NCI-H345 (cell line): ENCODE results near the gene HS3ST3B1.

ENCODE experiments used
- DNase-seq: peaks from one replicate; lab custom pipeline; 2025; lab: John Stamatoyannopoulos, UW

HS3ST3B1 gene

DNA sequence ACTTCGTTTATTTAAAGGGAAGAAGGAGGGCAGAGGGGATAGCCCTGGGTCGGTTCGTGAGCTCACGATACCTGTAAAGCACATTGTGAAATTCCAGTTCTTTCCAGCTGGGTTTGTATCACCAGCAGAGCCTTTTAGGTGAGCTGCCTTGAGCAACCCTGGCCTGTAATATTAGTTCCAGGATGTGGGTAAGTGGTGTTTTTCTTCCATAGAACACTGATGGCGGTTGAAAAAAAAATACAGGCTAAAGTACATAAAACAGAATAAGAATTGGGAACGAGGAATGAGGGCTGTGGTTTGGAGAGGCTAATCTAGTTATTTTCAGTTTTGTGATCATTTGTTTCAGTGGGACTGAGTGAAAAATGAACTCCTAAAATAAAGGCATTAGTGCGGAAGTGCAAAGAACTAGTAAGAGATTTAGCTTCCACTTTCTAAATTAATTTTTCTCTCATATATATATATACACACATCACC, 20.6 kb downstream of the HS3ST3B1 start:
- no peak for DNase-seq

DNA sequence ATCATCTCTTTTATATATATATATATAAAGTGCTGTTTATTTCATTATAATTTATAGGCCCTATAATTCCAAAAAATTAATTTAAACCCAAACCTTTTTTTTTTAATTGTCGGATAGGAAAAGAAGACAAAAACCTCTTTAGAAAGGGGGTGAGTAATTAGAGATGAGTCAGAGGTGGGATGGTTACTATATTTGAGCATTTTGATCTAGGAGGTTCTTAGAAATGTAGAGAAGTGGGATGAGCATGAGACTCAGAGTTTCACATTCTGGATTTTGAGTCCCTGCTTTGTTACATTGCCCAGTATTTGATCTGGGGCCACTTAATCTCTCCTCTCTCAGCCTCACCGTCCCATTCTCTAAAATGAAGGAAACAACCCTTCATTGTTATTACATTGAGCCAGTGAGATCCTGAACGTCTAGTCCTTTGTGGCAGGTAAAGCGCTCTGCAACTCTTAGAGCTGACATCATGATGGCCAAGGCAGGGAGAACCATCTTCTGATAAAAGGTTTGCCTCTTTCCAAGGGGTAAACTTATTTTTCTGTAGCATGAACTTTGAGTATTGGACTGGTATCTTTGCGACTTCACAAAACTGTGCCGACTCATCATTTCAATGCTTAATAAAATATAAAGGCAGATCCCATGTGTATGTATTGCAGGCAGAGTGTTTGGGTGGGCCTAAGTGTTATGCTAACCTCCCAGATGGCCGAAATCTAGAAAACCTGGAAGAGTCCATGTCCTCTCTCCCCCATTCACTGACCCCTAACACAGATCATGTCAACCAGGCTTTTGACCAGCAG, 21.3 kb downstream of the HS3ST3B1 start:
- no peak for DNase-seq

DNA sequence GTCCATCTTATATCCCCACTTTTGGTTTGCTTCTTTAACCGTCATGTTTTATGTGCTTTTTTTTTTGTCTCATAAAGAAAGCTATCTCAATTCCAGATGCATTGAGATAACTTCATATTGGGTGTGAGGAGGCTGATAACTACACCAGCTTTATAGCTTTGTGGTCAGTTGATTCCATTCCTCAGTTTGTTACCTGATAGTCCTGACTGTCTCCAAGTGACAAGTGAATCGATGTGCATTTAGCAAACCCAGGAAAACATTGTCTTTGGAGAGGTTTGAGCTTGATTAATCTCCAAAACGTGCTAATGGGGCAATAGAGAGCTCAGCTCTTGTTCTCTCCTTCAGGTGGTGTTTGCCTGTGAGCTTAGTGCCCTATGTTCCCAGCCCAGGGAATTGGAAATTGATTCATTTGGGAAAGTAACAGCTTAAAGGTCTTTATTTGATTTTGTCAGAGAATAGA, 22.7 kb downstream of the HS3ST3B1 start:
- DNase-seq = no peak

DNA sequence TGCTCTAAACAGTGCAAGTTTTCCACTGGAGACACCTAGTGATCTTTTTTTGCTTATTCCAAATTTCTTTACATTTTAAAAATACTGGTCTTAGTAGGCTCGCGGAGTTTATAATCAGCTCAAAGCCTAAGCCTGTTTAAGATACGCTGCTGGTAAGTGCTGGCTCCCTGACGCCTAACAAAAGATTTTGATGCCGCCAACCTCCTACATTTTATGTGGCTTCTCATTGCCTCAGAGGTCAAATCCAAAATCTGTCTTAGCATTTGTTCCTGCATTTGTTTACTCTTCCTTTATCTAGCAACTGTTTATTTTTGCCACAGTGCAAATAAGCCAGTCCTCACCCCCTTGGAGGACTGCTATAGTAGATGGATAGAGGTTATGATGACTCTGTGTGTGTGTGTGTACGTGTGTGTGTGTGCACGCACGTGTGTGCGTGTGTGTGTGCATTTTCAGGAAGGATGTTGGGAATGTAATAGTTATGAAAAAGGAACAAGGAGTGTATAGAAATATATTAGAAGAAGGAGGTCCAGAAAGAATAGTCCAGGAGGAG, 24.8 kb downstream of the HS3ST3B1 start:
- no peak for DNase-seq

GRCh38 chr17:14329900-14330491, 29.1 kb downstream of the HS3ST3B1 start:
- no peak for DNase-seq

- no peak for DNase-seq
These were observed 29.6 kb downstream of the HS3ST3B1 start for GRCh38 chr17:14330492-14330962.

- DNase-seq = no peak
These were observed 30.5 kb downstream of the HS3ST3B1 start for GRCh38 chr17:14331225-14331981.

DNA sequence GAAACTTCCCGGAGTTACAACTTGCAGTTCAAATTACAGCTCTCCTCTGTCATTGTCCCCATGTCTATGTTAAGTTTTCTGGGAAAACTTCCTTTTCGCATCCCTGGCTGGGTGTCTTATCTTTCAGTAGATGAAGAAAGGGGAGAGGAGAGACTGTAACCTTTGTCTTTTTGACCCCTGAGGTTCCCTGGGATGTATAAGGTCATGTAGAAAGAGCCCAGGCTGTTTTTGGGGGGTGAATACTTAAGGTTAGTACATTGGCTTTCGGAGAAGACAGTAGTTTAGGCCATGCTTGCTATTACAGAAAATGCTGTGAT, 31.1 kb downstream of the HS3ST3B1 start:
- DNase-seq = no peak

DNA sequence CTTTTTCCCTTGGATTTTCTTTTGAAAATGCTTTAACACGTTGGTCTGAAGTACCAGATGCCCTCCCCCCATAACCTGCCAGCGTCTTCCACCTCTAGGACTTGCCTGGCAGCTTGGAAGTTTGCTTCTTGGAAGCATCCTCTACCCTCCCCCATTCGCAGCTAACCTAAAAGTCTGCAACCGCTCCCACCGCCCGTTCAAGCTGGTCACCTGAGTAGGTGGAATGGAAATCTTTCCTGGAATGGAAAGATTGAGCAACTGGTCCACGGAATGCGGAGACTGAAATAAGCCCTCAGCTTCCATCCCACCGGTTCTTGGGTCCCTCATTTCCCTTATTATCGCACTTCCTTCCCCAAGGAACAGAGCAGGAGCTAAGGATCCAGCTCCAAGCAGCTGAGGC, 31.4 kb downstream of the HS3ST3B1 start:
- DNase-seq = no peak

DNA sequence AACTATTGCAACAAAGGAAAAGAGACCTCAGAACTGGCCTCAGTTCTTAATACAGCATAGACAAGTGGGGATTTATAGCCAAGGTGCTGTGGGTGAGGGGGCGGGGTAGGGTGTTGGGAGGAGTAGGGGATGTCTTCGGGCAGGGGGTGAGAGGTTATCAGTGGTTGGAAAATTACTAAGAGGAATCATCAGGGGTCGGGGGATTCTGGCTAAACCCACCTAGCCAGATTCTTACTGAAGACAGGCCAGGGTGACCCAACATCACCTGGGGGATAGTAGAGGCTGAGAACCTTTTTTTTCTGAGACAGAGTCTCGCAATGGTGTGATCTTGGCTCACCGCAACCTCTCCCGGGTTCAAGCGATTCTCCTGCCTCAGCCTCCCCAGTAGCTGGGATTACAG, 32.6 kb downstream of the HS3ST3B1 start:
- DNase-seq = no peak

GRCh38 chr17:14334276-14334840, 33.5 kb downstream of the HS3ST3B1 start:
- DNase-seq = no peak

DNA sequence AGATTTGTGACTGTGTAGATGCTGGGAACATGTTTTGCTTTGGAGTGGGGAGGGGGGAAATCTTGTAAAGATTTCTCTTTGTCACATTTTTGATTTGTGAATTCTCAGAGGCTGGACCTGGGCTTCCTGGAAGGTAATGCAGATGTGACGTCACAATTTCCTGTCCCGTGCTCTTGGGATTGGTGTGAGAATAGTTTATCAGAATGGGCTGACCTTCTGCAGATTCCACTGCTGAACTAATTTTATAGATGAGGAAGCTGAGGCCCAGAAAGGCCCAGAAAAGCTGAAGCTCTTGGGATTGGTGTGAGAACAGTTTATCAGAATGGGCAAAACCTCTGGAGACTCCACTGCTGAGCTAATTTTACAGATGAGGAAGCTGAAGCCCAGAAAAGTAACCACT, 34.0 kb downstream of the HS3ST3B1 start:
- no peak for DNase-seq

GRCh38 chr17:14336418-14336817, 35.5 kb downstream of the HS3ST3B1 start:
- no peak for DNase-seq

GRCh38 chr17:14337596-14338079, 36.8 kb downstream of the HS3ST3B1 start:
- no peak for DNase-seq

GRCh38 chr17:14340857-14341754, 40.2 kb downstream of the HS3ST3B1 start:
- no peak for DNase-seq

DNA sequence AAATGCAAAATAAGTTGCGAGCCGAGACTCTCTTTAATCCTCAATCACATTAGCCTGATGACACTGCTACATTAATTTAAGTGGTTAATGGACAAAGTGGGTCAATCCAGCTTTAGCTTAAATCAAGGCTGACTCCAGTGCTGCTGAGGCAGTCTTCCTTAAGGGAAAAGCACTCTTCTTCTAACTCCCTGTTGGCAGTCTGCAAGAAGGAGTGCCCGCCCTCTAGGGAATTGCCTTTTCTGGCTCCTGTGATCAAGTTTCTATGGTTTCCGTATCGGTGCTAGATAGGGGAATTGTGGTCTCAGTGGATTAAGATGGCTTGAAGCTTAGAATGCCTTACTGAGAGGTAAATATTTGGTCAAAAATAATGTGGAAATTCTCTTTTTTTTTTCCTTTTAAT, 41.0 kb downstream of the HS3ST3B1 start:
- DNase-seq = no peak

DNA sequence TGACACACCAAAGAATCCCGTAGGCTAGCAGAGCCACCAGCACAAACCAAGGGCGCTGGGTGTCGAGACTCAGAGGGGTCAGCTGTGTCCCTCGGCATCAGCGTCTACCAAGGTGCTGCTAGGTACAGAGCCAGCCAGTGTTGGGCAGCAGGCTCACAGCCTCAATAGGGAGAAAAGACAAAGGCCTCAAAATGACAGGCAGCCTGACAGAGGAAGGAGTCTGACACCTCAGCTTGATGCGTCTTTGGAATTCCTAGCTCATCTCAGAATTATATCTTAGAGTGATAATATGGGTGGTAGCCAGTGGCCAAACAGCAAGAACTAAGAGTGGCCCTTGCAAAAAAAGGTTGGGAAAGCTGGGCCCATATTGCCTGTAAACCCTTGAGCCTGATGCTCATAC, 45.9 kb downstream of the HS3ST3B1 start:
- no peak for DNase-seq

- DNase-seq = no peak
These were observed 50.6 kb downstream of the HS3ST3B1 start for GRCh38 chr17:14351493-14351892.

DNA sequence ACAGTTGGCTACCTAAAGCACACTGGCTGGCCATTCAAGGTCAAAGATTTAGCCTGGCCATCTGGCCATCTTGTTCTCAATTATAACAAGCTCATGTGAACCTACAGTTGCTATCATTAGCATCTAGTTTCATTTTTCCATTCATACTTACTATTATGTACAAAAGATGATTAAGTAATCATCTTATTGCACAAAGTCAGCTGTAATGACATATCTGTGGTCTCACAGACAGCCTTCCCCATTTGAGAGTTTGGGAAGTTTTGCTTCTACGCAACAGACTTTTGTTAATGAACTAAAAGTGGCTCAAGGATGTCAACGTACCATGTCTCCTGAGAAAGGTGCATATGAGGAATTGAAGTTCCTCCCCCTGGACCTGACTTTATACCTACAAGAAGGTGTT, 51.3 kb downstream of the HS3ST3B1 start:
- DNase-seq = no peak

- no peak for DNase-seq
These were observed 53.1 kb downstream of the HS3ST3B1 start for GRCh38 chr17:14353861-14354474.

DNA sequence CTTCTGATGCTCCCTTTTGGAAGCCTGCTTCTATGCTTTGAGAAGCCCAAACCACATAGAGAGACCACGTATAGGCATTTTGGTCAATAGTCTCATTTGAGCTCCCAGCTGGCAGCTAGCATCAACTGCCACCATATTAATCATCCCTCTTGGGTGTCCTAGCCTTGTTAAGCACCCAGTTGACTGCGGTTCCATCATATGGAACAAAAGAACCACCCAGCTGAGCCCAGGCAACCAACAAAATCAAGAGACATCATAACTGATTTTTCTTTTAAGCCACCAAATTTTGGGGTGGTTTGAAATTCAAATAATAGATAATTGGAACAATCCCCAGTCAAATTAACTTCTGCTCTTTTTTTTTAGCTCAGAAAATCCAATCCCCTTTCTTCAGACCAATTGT, 53.9 kb downstream of the HS3ST3B1 start:
- DNase-seq = no peak
